Measurements from ENCODE around the gene COL16A1. TPM values are rescaled to one million over a fixed set of nuclear protein-coding genes. Genes with fewer than 3 reads are reported as not detected.

Gene COL16A1
- total RNA-seq, 8 experiments from 2014 or later, result 0.87 to 39.0 (median 3.8) TPM

DNA sequence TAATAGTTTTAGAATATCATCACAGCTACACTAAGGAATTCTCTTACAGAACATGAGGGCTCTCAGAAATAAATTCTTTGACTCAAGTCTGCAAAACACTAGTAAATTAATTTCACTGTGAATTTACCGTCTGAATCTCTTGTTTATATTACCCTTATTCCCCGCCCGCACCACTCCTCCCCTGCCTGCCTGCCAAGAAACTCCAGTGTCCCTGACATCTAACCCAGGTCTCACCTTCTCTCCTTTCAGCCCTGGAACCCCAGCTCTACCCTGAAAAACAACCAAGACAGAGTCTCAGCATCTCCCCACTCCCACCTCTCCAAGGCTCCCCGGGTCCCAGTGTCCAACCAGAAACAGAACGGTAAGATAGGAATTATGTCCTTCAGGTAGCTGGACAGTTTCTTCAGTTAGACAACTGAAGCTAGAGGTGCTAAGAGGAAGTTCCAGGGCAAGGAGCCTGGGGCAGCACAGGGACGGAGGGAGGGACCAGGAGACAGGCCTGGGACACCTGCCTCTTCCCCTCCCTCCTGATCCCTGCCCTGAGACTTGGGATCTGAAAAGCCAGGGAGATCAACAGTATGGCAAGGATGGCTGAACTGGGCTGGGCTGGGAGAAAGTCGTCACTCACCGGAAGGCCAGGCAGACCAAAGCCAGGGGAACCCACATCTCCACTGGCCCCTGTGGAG lies 15.4 kb downstream of the COL16A1 start:
- no peak for ATAC-seq (replicated peaks in 6 of 8)
- no peak overlapping the region for H3K4me3 ChIP-seq
- WGBS, 10 experiments, result 58 to 93% (median 83%) methylated on average over 1 to 7 of the region's 8 CpGs; no CpG with 5 or more reads in 3 of the 10 experiments

DNA sequence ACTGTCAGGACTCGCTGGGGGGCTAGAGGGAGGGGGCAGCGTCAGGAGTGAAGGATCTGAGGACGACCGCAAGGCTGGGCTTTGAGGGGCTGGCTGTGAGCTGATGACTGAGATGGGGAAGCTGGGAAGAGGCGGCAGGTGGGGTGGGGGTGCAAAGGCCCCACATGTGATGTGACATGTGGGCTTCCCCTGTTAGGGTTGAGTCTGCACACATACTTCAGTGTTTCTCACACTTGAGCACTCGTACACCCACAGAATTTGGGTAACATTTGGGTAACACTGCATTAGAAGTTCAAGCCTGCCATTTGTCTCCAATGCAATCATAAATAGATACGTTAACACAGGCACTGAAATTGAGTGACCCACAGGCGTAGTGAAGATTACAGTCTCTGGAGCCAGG lies 16.2 kb downstream of the COL16A1 start:
- Histone ChIP-seq H3K27ac (no peak overlapping the region), H3K4me3 (no peak overlapping the region), H3K4me1 (replicated peaks in 1 of 2) (no peaks in the 10 kb centered on the region)
- in situ Hi-C loops (cut with MboI; ENCODE audit: low pct_unique_long_range_greater_than_20kb in 2 of 9, low sequenced_read_pairs in 9 of 9, unreplicated experiment in 9 of 9), result no loop called here
- 70 to 83% (median 76%) methylated on average over 1 to 3 of the region's 8 CpGs; no CpG with 5 or more reads in 5 of the 10 experiments for WGBS, 10 experiments
- ATAC-seq (replicated peaks in 6 of 8), result no peak

More for the DNA sequence above, 15.4 kb downstream of the COL16A1 start:
- Histone ChIP-seq H3K27ac (no peak overlapping the region), H3K4me1 (replicated peaks in 1 of 2) (no peaks in the 10 kb centered on the region)
- in situ Hi-C loops (cut with MboI; ENCODE audit: low pct_unique_long_range_greater_than_20kb in 2 of 9, low sequenced_read_pairs in 9 of 9, unreplicated experiment in 9 of 9), result no loop called here

DNA sequence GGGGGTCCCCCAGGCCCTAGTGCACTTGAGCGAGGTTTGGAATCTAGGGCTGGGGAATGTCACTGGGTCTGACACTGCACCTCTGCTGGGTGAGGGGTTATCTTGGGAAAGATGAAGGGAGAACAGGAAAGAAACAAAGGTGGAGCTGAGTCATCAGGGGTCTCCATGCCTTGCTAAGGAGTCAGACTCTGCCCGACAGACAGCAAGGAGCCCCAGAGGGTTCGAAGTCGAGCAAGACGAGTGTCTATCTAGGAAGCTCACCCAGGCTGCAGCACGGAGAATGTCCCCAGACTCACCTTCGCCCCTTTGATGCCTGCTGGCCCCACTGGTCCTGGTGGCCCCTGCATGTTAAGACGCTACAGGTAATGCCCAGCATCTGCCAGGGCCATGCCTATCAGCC lies 18.0 kb downstream of the COL16A1 start:
- 62 to 100% (median 81%) methylated on average over 1 to 5 of the region's 8 CpGs; no CpG with 5 or more reads in 3 of the 10 experiments for WGBS, 10 experiments

DNA sequence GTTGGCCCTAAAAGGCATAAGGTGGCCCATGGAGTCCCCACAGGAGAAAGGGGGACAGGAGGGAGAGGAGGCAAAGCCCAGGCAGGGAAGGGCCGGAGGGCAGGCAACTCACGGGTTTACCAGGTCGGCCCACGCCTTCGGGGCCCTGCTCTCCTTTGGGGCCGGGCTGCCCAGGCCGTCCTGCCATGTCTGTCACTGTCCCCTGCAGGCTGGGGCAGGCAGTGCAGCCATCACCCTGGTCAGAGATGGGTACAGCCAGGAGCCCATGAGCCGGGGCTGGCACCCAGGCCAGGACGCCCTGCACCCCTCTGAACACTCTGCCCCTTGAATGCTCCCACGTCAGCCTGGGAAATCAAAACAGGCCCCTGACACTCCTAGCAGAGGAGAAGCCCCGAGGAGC lies 19.8 kb downstream of the COL16A1 start:
- in situ Hi-C loops (cut with MboI; ENCODE audit: low pct_unique_long_range_greater_than_20kb in 2 of 9, low sequenced_read_pairs in 9 of 9, unreplicated experiment in 9 of 9), result no loop called here
- WGBS, 10 experiments, result 53 to 80% (median 74%) methylated on average over 3 to 5 of the region's 11 CpGs; no CpG with 5 or more reads in 7 of the 10 experiments
- Histone ChIP-seq H3K4me3 (no peak overlapping the region), H3K4me1 (replicated peaks in 1 of 2) (no peaks in the 10 kb centered on the region), H3K27ac (no peak overlapping the region)
- ATAC-seq (replicated peaks in 6 of 8), result peak in 2 of 8 experiments; percentile 21 to 56

More for the DNA sequence above, 18.0 kb downstream of the COL16A1 start:
- Histone ChIP-seq H3K27ac (no peak overlapping the region), H3K4me3 (no peak overlapping the region), H3K4me1 (replicated peaks in 1 of 2) (no peaks in the 10 kb centered on the region)
- in situ Hi-C loops (cut with MboI; ENCODE audit: low pct_unique_long_range_greater_than_20kb in 2 of 9, low sequenced_read_pairs in 9 of 9, unreplicated experiment in 9 of 9), result no loop called here
- no peak for ATAC-seq (replicated peaks in 6 of 8)

DNA sequence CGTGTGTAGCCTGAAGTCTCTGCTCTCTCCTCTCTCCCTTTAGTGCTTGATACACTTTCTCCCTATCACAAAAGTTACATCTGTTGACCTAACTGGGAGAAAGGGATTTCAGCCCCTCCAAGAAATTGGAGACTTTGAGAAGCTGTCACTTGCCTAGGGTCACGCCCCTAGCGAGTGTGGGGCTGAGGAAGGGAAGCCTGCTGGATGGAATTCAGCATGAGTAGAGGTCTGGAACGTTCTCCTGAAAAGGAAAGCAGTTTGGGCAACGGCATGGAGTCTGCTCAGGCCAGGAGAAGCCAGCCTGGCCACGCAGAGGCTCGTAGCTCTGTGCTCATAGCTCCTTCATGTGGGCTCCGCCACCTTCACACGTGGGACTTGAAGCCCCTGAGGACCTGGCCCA lies 22.4 kb downstream of the COL16A1 start:
- no peak overlapping the region for H3K4me3 ChIP-seq
- 54 to 100% (median 67%) methylated on average over 2 to 8 of the region's 9 CpGs; no CpG with 5 or more reads in 4 of the 10 experiments for WGBS, 10 experiments
- H3K27ac ChIP-seq, result no peak overlapping the region
- ATAC-seq (replicated peaks in 6 of 8), result peak in 1 of 8 experiments; percentile 31
- in situ Hi-C loops (cut with MboI; ENCODE audit: low pct_unique_long_range_greater_than_20kb in 2 of 9, low sequenced_read_pairs in 9 of 9, unreplicated experiment in 9 of 9), result no loop called here
- H3K4me1 ChIP-seq (replicated peaks in 1 of 2), result no peaks in the 10 kb centered on the region

DNA sequence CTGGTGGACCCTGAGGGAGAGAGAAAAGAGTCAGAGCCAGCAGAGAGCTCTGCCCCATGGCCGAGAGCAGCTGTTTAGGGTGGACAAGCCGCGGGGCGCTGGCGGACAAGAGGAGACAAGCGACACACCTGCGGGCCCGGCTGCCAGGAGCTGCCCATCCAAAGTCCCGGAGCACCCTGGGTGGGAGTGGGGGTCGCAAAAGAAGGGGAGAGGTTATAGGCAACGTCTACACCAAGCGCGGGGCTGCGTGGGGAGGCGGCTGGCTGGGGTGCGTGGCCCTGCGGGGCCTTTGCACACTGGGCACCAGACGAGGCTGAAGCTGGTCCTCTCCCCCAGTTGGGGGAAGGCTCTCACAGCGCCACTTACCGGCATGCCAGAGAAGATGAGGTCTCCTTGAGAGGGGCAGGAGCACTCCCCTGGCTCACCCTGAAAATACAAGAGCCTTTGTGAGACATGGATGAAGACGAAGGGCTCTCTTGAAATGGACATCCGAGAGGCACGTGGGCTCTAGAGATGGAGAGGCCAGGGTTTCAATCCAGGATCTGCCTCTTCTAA lies 24.1 kb downstream of the COL16A1 start:
- in situ Hi-C loops (cut with MboI; ENCODE audit: low pct_unique_long_range_greater_than_20kb in 2 of 9, low sequenced_read_pairs in 9 of 9, unreplicated experiment in 9 of 9), result no loop called here

DNA sequence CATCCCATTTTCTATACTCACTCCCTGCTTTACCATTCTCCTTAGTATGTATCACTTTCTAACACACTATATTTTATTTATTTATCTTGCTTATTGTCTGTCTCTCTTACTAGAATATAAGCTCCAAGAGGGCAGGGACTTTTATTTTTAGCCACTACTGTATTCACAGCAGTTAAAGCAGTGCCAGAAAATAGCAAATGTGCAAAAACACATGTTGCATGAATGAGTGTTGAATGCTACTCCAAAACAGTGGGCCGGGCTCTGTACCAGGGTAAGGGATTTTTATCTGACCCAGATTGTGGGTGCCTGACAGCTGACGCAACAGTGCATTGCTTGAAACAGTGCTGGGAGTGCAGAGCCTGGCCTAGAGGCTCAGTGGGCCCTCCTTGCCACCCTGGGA lies 24.7 kb downstream of the COL16A1 start:
- in situ Hi-C loops (cut with MboI; ENCODE audit: low pct_unique_long_range_greater_than_20kb in 2 of 9, low sequenced_read_pairs in 9 of 9, unreplicated experiment in 9 of 9), result no loop called here

More for the DNA sequence above, 24.1 kb downstream of the COL16A1 start:
- Histone ChIP-seq H3K4me1 (replicated peaks in 1 of 2) (no peaks in the 10 kb centered on the region), H3K4me3 (no peak overlapping the region), H3K27ac (no peak overlapping the region)
- 76 to 100% (median 85%) methylated on average over 3 to 11 of the region's 23 CpGs; no CpG with 5 or more reads in 6 of the 10 experiments for WGBS, 10 experiments
- peak in 1 of 8 experiments; percentile 14 for ATAC-seq (replicated peaks in 6 of 8)

DNA sequence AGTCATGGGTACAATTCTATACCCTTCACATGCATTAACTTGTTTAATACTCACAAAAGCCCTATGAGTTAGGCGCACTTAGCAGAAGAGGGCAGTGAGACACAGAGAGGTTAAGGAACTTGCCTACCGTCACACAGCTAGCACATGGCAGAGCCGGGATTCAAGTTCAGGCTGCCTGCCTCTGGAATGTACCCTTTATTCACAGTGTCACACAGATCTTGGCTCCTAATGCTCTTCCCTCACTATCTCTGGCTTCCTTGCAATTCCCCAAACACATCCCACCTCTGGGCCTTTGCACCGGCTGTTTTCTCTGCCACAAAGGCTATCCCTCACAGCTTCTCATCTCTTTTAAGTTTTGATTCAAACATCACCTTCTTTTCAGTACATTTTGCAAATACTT lies 25.1 kb downstream of the COL16A1 start:
- Histone ChIP-seq H3K27ac (no peak overlapping the region), H3K4me1 (replicated peaks in 1 of 2) (no peaks in the 10 kb centered on the region), H3K4me3 (no peak overlapping the region)
- ATAC-seq (replicated peaks in 6 of 8), result no peak
- in situ Hi-C loops (cut with MboI; ENCODE audit: low pct_unique_long_range_greater_than_20kb in 2 of 9, low sequenced_read_pairs in 9 of 9, unreplicated experiment in 9 of 9), result no loop called here
- WGBS, 10 experiments, result 80 to 100% (median 90%) methylated on average over 1 to 4 of the region's 4 CpGs; no CpG with 5 or more reads in 2 of the 10 experiments

More for the DNA sequence above, 24.7 kb downstream of the COL16A1 start:
- no peak overlapping the region for H3K27ac ChIP-seq
- WGBS, 10 experiments, result 7 to 83% (median 42%) methylated on average over 1 to 2 of the region's 2 CpGs; no CpG with 5 or more reads in 4 of the 10 experiments
- no peak for ATAC-seq (replicated peaks in 6 of 8)
- H3K4me1 ChIP-seq (replicated peaks in 1 of 2), result no peaks in the 10 kb centered on the region
- H3K4me3 ChIP-seq, result no peak overlapping the region

DNA sequence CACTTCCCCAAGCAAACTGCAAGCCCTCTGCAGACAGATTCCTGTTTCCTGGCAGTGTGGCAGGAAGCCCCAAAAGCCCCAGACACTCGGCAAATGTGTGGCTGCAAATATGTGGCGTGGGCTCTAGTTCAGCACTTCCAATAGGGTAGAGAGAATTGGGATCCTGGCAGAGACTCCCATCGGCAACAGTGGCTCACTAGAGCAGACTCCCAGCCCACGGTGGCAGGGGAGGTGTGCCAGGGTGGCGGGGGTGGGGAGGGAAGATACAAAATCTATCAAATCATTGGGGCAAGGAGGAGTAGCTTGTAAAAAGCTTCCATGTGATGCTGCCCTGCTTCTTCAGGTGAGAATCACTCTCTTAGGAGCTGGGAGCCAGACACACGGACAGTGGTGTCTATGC lies 25.9 kb downstream of the COL16A1 start:
- no peak for ATAC-seq (replicated peaks in 6 of 8)
- in situ Hi-C loops (cut with MboI; ENCODE audit: low pct_unique_long_range_greater_than_20kb in 2 of 9, low sequenced_read_pairs in 9 of 9, unreplicated experiment in 9 of 9), result no loop called here

DNA sequence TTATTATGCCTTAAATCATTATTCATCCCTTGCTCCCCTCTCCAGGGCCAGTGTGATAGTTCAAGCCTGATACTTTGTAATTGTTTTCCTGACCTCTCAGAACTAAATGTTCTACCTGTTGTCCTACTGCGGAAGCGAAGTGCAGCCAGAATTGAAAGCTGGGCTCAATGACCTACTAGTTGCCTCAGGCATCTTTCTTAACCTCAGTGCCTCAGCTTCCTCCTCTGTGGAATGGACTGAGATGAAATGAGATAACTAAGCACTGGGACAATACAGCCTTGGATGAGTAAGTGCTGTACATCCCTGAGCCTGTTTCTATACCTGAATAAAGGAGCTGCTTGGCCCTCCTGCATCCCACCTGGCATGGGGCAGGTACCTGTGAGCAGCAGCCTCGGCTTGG lies 26.4 kb downstream of the COL16A1 start:
- Histone ChIP-seq H3K4me1 (replicated peaks in 1 of 2) (peaks cover 8 to 12% of the 10 kb centered on the region in 2 donors), H3K27ac (no peak overlapping the region), H3K4me3 (no peak overlapping the region)
- in situ Hi-C loops (cut with MboI; ENCODE audit: low pct_unique_long_range_greater_than_20kb in 2 of 9, low sequenced_read_pairs in 9 of 9, unreplicated experiment in 9 of 9), result no loop called here
- no peak for ATAC-seq (replicated peaks in 6 of 8)
- WGBS, 10 experiments, result 30 to 77% (median 56%) methylated on average over 1 to 3 of the region's 3 CpGs; no CpG with 5 or more reads in 3 of the 10 experiments

More for the DNA sequence above, 25.9 kb downstream of the COL16A1 start:
- WGBS, 10 experiments, result 50 to 100% (median 60%) methylated on average over 1 to 3 of the region's 6 CpGs; no CpG with 5 or more reads in 4 of the 10 experiments
- Histone ChIP-seq H3K27ac (no peak overlapping the region), H3K4me3 (no peak overlapping the region), H3K4me1 (replicated peaks in 1 of 2) (peaks cover 3 to 6% of the 10 kb centered on the region in 2 donors)

DNA sequence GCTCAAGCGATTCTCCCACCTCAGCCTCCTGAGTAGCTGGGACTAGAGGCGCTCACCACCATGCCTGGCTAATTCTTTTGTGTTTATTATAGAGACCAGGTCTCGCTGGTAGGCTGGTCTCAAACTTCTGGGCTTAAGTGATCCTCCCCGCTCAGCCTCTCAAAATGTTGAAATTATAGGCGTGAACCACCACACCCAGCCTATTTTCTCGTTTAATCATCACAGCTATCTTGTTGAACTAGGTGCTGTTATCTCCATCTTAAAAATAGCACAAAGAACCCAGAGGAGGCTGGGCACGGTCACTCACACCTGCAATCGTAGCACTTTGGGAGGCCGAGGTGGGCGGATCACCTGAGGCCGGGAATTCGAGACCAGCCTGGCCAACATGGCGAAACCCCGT lies 28.1 kb downstream of the COL16A1 start:
- WGBS, 10 experiments, result 55 to 100% (median 88%) methylated on average over 2 to 13 of the region's 14 CpGs
- ATAC-seq (replicated peaks in 6 of 8), result no peak
- H3K4me3 ChIP-seq, result no peak overlapping the region
- no peak overlapping the region for H3K27ac ChIP-seq
- H3K4me1 ChIP-seq (replicated peaks in 1 of 2), result peaks cover 8 to 12% of the 10 kb centered on the region in 2 donors
- in situ Hi-C loops (cut with MboI; ENCODE audit: low pct_unique_long_range_greater_than_20kb in 2 of 9, low sequenced_read_pairs in 9 of 9, unreplicated experiment in 9 of 9), result no loop called here

DNA sequence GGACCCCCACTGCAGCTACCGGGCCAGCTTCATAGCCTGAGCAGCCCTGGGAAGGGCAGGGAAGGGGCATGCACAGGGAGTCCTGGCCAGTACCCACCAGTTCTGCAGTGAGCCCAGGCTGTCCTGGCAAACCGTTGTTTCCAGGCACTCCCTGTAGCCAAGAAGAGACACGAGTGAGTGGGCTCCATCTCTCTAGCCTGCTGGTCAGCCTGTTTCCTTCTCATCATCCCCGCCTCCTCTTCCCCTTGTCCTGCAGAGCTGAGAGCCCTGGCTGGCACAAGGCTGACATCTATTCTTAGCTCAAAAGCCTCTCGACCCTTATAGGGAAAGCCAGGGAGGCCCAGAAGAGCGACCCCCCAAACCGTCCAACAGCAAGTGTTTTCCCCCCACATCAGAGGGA lies 28.7 kb downstream of the COL16A1 start:
- WGBS, 10 experiments, result 17 to 81% (median 57%) methylated on average over 1 to 7 of the region's 7 CpGs; no CpG with 5 or more reads in 2 of the 10 experiments
- H3K4me1 ChIP-seq (replicated peaks in 1 of 2), result peaks cover 8 to 12% of the 10 kb centered on the region in 2 donors
- ATAC-seq (replicated peaks in 6 of 8), result no peak
- in situ Hi-C loops (cut with MboI; ENCODE audit: low pct_unique_long_range_greater_than_20kb in 2 of 9, low sequenced_read_pairs in 9 of 9, unreplicated experiment in 9 of 9), result no loop called here
- H3K4me3 ChIP-seq, result no peak overlapping the region
- no peak overlapping the region for H3K27ac ChIP-seq

DNA sequence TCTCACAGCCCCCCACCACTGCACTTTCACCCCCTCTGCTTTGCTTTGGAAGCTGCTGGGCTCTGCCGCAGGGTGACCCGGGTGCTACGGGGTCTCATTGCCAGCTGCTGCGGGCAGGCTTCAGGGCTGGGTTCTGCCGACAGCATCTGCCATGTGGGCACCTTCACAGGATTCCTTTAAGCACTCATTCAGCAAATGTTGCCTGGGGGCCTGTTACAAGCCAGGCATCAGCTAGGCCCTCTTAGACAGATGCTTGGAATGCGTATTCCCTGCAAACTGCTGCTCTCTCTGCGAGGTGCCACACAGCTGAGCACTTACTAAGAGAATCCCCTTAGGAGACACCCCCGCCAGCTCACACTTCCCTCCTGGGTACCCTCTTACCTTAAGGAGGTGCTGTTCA lies 29.2 kb downstream of the COL16A1 start:
- Histone ChIP-seq H3K4me1 (replicated peaks in 1 of 2) (peaks cover 12 to 14% of the 10 kb centered on the region in 2 donors), H3K27ac (no peak overlapping the region), H3K4me3 (no peak overlapping the region)
- 30 to 100% (median 74%) methylated on average over 1 to 6 of the region's 8 CpGs; no CpG with 5 or more reads in 3 of the 10 experiments for WGBS, 10 experiments
- in situ Hi-C loops (cut with MboI; ENCODE audit: low pct_unique_long_range_greater_than_20kb in 2 of 9, low sequenced_read_pairs in 9 of 9, unreplicated experiment in 9 of 9), result loop anchor here in 4 of 9 experiments (25.0 kb wide), 3 partner anchors 88 to 288 kb away; partner anchors contain the start of gene ADGRB2 (in 1 of the 4)
- peak in 2 of 8 experiments; percentile 3 to 84 for ATAC-seq (replicated peaks in 6 of 8)
